Stimulated activated CD8-positive, alpha-beta memory T cell treated with anti-CD3 and anti-CD28 coated beads, Interleukin-2, amount 100 ng/mL, for 1 hour (primary cell): Measurements from ENCODE around the gene PEAK1.

Experiments
- DNase-seq, 2 donors: peaks; one replicate each; pipeline ENCODE4 v3.0.0-alpha.2; 2020; ENCODE audit warnings: low read depth in 2 of 2

PEAK1 gene

DNA sequence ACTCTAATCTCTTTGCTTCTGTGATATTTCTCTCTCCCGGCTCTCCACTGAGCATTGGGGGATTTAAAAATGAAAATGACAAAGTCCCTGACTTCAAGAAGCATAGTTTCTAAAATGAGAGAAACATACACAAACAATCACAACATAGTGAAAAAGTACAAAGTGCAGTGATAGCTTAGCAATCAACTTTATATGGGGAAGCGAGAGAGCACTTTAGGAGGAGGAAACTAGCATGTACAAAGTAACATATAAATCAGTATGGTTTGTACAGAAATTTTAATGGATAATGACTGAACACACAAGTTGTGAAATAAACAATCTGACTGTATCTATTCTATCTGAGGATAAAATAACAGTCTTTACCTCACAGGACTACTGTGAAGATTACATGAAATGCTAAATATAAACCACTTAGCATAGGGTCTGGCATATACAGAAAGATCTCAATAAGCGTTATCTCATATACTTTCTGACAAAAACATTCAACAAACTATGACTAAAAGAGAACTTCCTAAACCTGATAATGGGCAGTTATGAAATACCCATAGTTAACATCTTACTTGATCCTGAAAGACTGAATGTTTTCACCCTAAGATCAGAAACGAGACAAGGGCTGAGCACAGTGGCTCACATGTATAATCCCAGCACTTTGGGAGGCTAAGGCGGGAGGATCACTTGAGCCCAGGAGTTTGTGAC, 61.2 kb downstream of the PEAK1 start:
- DNase-seq = no peak

DNA sequence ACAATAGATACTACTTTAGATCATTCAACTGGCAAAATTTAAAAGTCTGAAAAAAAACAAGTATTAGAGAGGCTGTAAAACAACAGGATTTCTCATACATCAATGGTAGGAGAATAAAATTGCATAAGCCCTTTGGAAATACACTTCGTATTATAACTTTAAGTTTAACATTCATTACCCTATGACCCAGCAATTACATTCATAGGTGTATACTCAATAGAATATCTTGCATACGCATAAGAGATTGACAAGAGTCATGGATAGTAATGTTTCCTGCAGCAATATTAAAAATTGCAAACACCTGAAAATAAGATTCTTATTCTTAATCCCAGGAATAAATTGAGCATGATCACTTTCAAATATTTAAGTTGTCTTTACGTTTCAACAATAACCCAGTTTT, 63.6 kb downstream of the PEAK1 start:
- no peak for DNase-seq

DNA sequence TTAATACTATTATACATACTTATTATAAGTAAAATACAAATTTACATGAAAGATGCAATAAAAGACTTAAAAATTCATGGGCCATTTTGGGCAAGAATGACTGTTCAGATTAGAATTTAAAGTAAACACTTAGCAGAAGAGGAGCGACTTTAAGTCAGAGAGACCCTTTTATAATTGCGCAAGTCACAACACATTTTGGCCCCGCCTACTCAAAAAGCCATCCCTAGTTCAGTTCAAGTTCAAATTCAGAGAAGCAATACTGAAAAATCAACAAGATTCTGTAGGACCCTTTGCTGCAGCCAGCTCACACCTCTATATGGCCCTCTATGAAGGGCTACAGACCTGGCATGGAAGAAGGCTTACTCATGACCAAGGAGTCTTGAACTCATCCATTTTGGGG, 64.6 kb downstream of the PEAK1 start:
- DNase-seq = no peak

DNA sequence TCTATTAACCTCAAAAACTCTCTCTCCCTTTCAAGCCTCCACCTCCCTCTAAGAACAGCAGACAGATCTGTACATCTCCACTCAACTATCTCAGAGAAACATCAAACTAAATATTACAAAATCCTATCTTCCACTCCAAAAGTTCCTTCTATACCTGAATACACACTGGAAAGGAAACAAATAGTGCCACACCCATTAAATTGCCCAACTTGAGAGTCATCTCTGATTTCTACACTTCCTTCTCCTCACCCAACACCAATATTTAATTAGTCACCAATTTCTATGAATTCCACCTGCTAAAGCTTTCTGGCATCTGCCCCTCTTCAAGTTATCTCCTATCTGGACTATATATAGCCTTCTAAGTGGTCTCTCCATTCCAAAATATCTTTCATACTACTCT, 65.8 kb downstream of the PEAK1 start:
- DNase-seq = no peak

DNA sequence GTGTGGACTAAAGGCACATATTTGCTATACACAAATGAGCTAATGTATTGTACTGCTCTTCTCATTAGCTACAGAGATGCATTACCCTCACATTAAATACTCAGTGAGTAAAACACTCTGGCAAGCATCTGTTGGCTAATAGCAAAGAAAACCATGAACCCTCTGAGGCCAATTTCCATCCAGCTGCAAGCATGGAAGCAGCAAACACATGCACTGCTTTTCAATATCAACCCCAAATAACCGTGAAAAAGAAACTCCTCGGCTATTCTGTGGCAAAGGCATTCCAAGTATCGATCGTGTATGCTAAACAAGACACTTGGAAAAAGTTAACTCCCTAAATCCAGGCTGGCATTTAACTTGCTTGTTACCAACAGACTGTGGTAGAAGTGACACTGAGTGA, 67.0 kb downstream of the PEAK1 start:
- no peak for DNase-seq

DNA sequence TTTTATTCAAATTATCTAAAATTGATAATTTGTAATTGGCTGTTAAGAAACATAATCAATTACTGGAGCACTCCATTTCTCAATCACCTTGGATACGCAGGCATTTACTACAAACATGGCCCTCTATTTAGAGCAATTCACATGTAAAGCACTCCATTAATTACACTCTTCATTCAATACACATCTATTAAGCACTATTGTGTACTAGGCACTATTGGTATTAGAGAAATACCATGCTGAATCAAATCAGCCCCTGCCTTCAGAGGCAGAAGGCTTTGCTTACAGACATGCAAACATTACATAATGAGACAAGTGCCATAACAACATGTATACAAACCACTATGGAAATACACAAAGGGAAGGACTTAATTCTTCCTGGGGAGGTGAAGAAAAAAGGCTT, 69.1 kb downstream of the PEAK1 start:
- DNase-seq = no peak

DNA sequence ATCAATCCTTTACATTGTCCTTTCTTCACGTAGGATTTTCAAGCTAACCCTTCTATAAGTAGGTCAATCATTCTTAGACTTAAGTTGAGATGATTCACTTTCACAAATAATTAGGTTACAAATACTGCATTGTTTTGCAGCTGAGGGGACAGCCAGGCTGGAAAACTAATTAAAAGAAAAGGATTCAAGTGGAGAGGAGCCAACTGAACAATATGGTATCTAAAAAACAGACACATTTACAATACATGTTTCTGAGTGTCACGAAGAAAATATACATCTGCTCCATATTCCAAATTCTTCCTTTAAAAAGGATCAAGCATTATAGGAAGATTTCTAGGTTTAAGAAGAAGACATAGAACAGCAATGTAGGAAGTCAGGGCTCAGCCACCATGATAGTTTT, 70.2 kb downstream of the PEAK1 start:
- no peak for DNase-seq

DNA sequence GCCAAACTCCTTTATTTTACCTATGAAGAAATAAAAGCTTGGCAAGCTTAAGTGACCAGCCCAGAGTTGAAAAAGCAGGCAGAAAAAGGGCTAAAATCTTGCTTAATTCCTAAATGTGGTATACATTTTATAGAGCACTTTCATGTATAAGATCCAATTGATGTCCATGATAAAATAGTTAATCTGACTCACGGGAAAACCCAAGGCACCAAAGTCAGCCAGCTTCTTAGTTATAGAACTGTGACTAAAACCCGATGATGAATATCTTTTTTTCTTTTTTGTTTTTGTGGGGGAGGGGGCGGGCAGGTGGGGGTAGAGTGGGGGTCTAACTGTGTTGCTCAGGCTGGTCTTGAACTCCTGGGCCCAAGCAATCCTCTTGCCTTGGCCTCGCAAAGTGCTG, 71.4 kb downstream of the PEAK1 start:
- no peak for DNase-seq

DNA sequence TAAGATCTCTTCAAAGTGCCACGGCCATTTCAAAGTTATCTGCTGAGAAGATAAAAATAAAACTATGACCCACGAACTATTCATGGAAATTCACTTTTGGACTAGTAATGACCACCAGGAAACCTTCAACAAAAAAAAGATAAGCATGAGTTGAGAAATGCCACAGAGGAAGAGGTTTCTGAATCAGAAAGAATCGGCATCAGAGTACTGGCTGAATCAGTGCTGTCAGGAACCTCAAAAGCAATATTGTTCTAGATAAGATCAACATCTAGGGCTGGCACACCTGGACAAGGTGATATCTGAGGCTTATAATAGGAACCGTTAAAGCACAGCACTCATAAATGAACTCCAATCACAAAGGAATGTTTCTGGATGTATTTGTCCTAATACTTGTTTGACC, 72.7 kb downstream of the PEAK1 start:
- no peak for DNase-seq

DNA sequence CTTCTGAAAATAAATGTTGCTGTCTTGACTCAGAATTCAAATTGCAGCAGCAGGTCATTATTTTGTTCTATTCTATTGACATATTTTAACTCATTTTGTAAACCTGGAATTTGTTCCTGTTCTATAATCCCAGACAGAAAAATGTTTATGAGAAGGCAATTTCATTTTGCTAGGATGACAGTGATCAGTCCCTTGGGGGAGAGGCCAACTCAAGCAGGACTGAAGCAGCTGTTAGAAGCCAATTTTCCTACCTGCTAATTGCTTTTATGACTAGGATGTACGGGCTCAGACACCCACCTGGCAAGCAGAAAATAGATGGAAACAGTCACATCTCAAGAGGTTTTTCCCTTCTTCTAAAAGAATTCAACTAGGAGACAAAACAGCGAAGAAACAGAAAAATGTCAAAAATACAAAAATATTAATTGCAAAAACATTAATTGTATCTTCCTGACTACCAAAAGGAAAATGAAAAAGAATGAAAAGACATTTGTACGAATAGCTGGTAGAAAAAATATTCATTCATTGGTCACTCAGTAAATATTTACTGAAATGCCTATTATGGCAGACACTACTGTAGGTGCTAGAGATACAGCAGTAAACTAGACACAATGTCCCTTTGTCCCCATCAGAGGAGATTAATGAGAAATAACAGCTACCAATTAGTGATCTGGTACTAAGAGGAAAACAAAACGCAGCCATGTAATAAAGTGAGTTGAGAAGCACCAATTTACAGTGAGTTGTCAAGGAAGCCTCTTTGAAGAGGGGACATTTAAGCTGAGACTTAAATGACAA, 73.5 kb downstream of the PEAK1 start:
- no peak for DNase-seq

DNA sequence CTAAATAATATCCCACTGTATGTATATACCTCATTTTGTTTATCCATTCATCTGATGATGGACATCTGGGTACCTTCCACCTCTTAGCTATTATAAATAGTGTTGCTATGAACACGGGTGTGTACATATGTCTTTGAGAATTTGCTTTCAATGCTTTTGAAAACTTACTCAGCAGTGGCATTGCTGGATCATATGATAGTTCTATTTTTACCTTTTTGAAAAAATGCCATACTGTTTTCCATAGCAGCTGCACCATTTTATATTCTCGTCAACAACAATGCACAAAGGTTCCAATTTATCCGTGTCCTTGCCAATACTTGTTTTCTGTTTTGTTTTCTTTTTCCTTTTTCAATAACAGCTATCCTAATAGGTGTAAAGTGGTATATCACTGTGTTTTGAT, 77.1 kb downstream of the PEAK1 start:
- DNase-seq = no peak

DNA sequence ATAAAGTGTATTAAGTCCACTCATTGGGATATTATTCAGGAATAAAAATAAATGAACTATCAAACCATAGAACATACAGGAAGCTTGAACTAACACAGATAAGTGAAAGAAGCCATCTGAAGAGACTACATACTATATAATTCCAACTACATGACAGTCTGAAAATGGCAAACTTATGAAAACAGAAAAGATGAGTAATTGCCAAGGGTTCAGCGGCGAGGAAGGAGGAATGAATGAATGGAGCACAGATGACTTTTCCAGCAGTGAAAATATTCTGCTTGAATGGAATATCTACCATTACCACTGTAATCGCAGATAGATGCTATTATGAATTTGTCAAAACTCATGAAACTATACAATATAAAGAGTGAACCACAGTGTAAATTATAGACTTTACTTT, 79.7 kb downstream of the PEAK1 start:
- DNase-seq = no peak

DNA sequence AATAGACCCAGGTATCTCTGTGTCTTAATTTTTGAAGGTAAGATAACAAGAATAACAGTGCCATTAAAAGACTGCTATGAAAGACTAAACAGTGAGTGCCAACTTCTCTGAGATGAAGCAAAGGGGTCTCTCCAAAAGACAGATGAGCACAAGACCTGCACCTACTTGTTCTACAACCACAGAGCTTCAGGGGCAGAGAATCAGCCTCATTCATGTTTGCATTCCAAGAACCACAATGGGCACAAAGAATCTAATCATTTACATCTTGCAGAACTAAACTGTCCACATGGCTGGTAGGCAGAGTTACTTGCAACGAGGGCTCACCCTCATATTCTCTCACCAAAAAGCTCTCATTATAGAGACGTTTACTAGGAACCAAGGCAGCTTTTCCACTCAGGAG, 83.9 kb downstream of the PEAK1 start:
- no peak for DNase-seq

DNA sequence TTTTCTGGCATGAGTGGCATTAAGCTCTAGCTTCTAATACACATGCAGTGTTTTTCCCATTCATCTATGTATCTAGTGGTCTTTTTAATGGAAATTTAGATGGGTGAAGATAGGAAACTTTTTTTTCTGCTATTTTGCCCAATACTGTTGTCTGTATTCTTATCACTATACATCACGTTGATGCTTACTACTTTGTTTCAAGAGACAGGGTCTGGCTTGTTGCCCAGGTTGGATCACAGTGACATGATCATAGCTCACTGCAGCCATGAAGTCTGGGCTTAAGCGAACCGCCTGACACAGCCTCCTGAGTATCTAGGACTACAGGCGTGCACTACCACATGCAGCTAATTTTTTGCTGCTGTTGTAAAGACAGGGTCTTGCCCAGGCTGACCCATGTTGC, 84.6 kb downstream of the PEAK1 start:
- DNase-seq = no peak

DNA sequence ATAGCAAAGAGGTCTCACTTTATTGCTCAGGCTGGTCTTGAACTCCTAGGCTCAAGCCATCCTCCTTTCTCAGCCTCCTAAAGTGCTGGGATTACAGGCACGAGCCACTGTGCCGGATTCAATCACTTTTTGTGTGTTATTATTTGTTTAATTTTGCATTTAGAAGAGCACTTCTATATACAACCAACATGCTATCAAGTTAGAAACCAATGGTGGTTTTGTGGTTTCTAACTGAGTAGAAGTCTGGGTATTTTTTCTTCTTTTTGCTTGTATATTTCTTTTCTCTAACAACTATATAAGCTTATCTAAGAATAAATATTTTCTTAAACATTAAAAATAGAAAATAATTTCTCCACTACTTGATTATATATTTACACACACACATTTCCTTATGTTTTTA, 86.7 kb downstream of the PEAK1 start:
- DNase-seq = no peak

DNA sequence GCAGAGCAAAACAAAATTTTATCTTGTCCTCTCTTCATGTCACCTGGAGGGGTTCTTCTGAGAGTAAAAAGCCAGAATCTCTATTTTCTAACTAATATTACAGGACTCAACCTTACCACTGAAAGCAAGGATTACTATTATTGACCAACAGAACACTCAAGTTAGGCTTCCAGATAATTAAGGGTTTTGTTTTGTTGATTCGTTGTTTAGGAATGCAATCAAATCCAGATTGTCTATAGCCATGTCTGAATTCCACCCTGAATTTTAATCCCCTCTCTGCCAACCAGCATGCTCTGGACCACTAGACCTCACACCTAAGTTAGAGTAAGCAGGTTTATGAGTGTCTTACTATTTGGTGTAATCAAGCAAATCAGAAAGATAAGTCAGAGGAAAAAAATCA, 90.7 kb downstream of the PEAK1 start:
- no peak for DNase-seq

DNA sequence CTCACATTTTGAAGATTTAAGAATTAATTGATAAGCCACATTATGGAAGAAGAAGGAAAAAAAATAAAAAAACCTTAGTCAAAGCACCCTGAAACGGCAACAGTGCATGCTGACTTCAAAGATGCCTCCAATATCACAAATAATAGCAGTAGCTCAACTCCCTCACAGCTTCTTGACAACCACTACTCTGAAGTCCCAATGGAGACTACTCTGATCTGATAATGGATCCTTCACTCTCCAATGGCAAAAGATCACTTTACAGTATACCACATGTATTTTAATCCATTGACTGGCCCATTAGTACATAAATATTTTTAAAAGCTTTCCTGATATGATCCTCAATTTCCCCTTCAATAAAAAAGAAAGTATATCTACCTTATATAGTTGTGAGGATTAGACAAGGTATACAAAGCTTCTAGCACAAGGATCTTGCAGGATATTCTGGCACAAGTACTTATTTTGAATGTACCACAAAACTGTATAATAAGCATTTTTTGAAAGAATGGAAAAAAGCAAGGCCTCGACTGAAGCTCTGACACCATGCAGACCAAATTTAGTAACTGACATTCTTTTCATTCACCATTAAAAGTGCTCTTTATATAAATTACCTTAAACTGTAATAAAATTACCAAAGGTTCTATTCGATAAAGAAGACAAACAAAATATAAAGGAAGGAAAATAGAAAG, 91.9 kb downstream of the PEAK1 start:
- DNase-seq = no peak

DNA sequence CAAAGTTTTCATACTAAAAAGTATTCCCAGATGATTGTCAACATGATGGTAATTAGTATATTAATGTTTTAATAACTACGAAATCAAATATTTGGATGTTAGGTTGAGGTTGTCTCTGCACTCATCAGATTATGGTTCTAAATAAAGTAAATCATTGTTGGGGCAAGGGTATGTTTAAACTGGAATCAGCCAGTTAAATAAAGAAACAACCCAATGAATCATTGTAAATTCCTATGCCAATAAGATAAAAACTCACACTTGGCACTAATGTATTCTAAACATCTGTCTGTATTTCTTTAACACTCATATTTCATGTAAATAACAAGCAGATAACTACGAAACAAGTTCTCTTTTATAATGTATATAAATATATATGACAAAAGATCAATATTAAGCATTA, 92.7 kb downstream of the PEAK1 start:
- no peak for DNase-seq

DNA sequence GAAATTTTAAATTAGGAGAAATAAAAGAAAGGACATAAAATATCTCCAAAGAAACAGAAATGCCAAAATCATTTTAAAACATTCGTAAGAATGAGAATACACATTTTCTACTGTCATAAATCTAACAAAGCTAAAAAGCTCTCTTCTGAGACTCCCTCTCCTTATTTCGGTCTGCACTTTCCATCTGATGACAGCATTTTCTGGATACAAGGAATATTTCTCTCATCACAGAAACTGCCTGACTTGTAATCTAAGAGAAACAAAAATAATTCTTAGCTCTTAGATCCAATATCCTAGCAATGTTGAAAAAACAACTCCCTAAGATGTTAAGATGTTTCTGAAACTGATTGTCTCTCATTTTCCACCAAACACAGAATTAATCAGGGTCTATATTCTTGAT, 93.5 kb downstream of the PEAK1 start:
- no peak for DNase-seq

DNA sequence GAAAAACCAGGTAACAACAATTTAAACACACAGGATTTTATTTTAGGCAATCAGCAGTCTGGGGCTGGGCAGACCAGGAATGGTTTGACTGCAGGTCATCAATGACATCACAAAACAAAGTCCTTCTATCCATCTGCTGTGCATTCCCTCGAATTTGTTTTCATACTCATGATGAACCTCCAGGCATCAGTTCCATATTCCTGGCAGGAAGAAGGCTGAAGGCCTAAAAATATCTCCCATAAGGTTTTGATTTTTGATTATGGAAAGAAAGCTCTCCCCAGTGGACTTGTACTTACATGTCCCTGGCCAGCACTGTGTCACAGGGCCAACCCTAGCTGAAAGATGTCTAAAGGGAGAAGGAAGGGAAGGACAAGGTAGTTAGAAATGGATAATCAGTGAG, 107.4 kb downstream of the PEAK1 start:
- no peak for DNase-seq

DNA sequence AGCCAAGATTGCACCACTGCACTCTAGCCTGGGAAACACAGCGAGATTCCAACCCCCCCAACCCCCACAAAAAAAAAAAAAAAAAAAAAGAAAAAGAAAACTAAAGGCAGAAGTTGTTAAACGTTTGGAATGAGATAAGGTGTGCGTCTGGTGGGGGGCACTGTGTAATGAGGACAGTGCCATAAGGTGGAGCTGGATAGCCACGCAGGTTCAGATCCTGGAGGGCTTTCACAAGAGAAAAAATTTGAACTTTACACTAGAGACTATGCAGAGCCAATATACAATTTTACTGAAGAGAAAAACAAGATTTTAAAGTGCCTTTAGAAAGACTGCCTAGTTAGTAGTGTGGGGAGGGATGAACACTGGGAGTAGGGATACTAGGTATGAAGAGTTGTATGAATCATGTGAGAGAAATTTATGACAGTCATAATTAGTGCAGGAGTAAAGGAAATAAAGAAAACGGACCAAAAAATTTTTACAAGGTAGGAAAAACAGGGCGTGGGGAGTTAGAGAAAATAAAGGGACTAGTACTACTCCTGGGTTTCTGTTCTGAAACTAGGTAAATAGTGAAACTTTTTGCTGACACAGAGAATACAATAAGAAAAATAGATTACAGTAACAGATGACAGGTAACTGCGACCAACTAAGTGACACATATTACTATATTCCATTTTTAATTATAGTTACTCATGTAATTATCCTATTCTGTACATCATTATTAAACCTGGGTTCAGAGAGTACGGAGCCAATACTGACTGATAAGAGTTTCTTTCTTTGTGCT, 108.1 kb downstream of the PEAK1 start:
- DNase-seq = no peak

DNA sequence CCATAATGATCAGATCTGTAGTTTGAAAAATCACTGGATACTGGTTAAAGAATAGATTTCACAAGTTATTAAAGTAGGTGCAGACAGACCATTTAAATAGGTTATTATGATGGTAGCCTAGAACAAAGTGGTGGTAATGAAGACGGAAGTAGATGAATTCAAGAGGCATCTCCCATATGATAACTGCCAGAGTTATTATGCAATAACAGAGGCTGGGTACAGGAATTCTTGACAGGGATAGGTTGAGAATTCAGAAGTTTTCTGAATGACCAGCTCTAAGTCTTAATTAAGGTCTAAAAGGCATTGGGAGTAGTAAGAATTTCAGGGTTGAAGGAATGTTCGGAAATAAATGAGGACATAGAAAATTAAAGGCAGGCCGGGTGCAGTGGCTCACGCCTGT, 108.9 kb downstream of the PEAK1 start:
- no peak for DNase-seq
